Measurements from ENCODE around the gene TBX15. TPM values are rescaled to one million over a fixed set of nuclear protein-coding genes. Genes with fewer than 3 reads are reported as not detected.

Gene TBX15
- total RNA-seq, 1 donor from 2014 or later: not detected

DNA sequence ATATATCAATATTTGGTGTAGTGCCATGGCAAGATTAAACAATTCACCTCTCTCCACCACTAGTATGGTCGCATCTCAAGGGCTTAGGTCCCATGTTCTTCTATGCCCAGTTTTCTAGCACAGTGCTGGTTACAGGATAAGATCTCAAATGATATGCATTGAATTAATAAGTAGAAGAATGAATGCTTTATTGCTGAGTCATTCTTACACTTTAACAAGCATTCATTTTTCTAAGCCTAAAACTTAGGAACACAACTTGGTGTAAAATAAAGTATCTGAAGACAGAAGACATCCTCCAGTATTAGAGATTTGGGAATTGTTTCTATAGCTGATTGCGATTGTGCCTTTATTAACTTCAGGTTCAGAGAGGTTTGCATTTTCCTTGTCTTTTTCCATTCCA, 85.8 kb downstream of the TBX15 start:
- H3K27me3 ChIP-seq (ENCODE audit: control insufficient read depth, insufficient read depth, low read length): no peaks in the 10 kb centered on the region
- no peak overlapping the region for H3K4me3 ChIP-seq (ENCODE audit: low read depth, low read length)
- no peak for TF ChIP-seq CTCF (IDR thresholded peaks at IDR 0.05; ENCODE audit: insufficient read depth, low read length, severe bottlenecking)
- H3K36me3 ChIP-seq (ENCODE audit: control insufficient read depth, insufficient read depth, low read length): no peaks in the 10 kb centered on the region
- FAIRE-seq (no peak), DNase-seq (ENCODE audit: low read depth) (no peak)

- no peak overlapping the region for H3K4me3 ChIP-seq (ENCODE audit: low read depth, low read length)
- no peak for TF ChIP-seq CTCF (IDR thresholded peaks at IDR 0.05; ENCODE audit: insufficient read depth, low read length, severe bottlenecking)
- no peak for FAIRE-seq
- no peaks in the 10 kb centered on the region for H3K36me3 ChIP-seq (ENCODE audit: control insufficient read depth, insufficient read depth, low read length)
- no peaks in the 10 kb centered on the region for H3K27me3 ChIP-seq (ENCODE audit: control insufficient read depth, insufficient read depth, low read length)
- DNase-seq (ENCODE audit: low read depth): no peak
Measured at GRCh38 chr1:118900643-118901440, 87.3 kb downstream of the TBX15 start.

- Histone ChIP-seq H3K4me3 (ENCODE audit: low read depth, low read length) (no peak overlapping the region), H3K36me3 (ENCODE audit: control insufficient read depth, insufficient read depth, low read length) (no peaks in the 10 kb centered on the region), H3K27me3 (ENCODE audit: control insufficient read depth, insufficient read depth, low read length) (no peaks in the 10 kb centered on the region)
- DNase-seq (ENCODE audit: low read depth): no peak
- no peak for TF ChIP-seq CTCF (IDR thresholded peaks at IDR 0.05; ENCODE audit: insufficient read depth, low read length, severe bottlenecking)
- FAIRE-seq: no peak
Measured at GRCh38 chr1:118899340-118899739, 88.8 kb downstream of the TBX15 start.

DNA sequence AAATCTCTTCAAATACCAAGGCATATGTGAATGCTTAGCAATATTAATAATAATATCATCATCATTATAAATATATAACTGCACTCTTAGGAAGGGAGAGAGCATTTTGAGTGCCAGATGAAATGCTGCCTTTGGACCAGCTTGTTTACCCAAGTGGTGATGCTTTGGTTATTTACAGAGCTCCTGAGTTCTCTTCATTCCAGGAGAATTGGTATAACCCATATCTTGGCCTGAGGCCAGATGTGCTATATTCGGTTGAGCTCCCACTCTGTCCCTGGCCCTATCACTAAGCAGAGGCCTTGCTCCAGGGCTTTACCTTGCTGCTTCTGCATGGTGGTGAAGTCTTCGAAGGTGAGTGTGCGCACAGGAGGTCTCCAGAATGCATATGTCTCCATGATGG, 89.4 kb downstream of the TBX15 start:
- Histone ChIP-seq H3K4me3 (ENCODE audit: low read depth, low read length) (no peak overlapping the region), H3K27me3 (ENCODE audit: control insufficient read depth, insufficient read depth, low read length) (no peaks in the 10 kb centered on the region), H3K36me3 (ENCODE audit: control insufficient read depth, insufficient read depth, low read length) (no peaks in the 10 kb centered on the region)
- DNase-seq (ENCODE audit: low read depth) (no peak), FAIRE-seq (no peak)
- TF ChIP-seq CTCF (IDR thresholded peaks at IDR 0.05; ENCODE audit: insufficient read depth, low read length, severe bottlenecking): no peak

- no peak for DNase-seq (ENCODE audit: low read depth)
- no peak for TF ChIP-seq CTCF (IDR thresholded peaks at IDR 0.05; ENCODE audit: insufficient read depth, low read length, severe bottlenecking)
- H3K36me3 ChIP-seq (ENCODE audit: control insufficient read depth, insufficient read depth, low read length): no peaks in the 10 kb centered on the region
- H3K4me3 ChIP-seq (ENCODE audit: low read depth, low read length): no peak overlapping the region
- no peak for FAIRE-seq
- no peaks in the 10 kb centered on the region for H3K27me3 ChIP-seq (ENCODE audit: control insufficient read depth, insufficient read depth, low read length)
Measured at GRCh38 chr1:118896416-118896815, 91.7 kb downstream of the TBX15 start.

GRCh38 chr1:118894836-118895235, 93.3 kb downstream of the TBX15 start:
- TF ChIP-seq CTCF (IDR thresholded peaks at IDR 0.05; ENCODE audit: insufficient read depth, low read length, severe bottlenecking): no peak
- Histone ChIP-seq H3K4me3 (ENCODE audit: low read depth, low read length) (no peak overlapping the region), H3K36me3 (ENCODE audit: control insufficient read depth, insufficient read depth, low read length) (no peaks in the 10 kb centered on the region), H3K27me3 (ENCODE audit: control insufficient read depth, insufficient read depth, low read length) (no peaks in the 10 kb centered on the region)
- DNase-seq (ENCODE audit: low read depth): no peak
- peak; percentile 23 for FAIRE-seq

All from bronchial epithelial cell (primary cell).